ENCODE measurements around the gene PLCL2. TPM values are rescaled to one million over a fixed set of nuclear protein-coding genes. Genes with fewer than 3 reads are reported as not detected.

PLCL2 gene
- total RNA-seq, 1 experiment from 2014 or later = 32.1 TPM

DNA sequence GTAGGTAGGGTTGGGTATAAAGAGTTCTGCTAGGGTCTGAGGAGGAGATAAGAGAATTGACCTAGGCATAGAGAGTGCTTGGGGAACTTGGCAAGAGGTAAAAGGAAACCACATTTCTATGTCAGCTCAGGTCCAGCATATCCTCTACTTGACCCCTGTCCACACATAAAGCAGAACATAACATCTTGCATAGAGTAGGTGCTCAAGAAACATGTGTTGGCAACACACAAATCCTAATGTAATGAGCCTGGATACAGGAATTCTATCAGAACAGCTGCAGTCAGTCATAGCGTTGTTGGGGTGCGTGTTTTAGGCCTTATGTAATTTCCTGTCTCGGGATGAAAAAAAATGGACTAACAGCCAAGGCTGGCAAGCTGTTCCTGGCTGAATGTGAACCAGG lies 35.0 kb upstream of the PLCL2 start:
- DNase-seq = no peak
- no peak overlapping the region for H3K23ac ChIP-seq (ENCODE audit: insufficient read length, low read depth, low read length)
- H4K5ac ChIP-seq (ENCODE audit: insufficient read length, low read depth, low read length) = no peak overlapping the region
- no peaks in the 10 kb centered on the region for H3K9me3 ChIP-seq (ENCODE audit: control insufficient read depth, low read depth, low read length)
- H3K4ac ChIP-seq (ENCODE audit: low read depth, low read length) = no peak overlapping the region
- no peak overlapping the region for H3K27ac ChIP-seq (ENCODE audit: insufficient read length, low read depth, low read length)
- H3K27me3 ChIP-seq (ENCODE audit: insufficient read depth, low read length) = no peaks in the 10 kb centered on the region
- H4K8ac ChIP-seq (replicated peaks; ENCODE audit: insufficient read length, low read depth, low read length) = no peak overlapping the region
- no peak overlapping the region for H2AFZ ChIP-seq (ENCODE audit: low read length)
- Mint-ChIP-seq H3K27ac (no peak overlapping the region; a peak in 1 of 7 replicates), H3K9me3 (no peaks in the 10 kb centered on the region), H3K36me3 (ENCODE audit: insufficient read depth in 1 of 3, low read depth in 3 of 3) (no peaks in the 10 kb centered on the region), H3K4me3 (no peak overlapping the region), H3K27me3 (ENCODE audit: low read depth) (peaks cover 3% of the 10 kb centered on the region; the same call in 1 of the 2 replicates), H3K4me1 (peaks cover 7 to 8% of the 10 kb centered on the region in 2 experiments)
- no CpG with 5 or more reads among the region's 3 CpGs for WGBS (ENCODE audit: extremely low coverage, insufficient read length, low lambda C conversion rate)
- H4K91ac ChIP-seq (ENCODE audit: insufficient read length, low read depth, low read length) = no peak overlapping the region
- H3T11ph ChIP-seq (ENCODE audit: low read length) = no peak overlapping the region
- H2BK12ac ChIP-seq (ENCODE audit: insufficient read length, low read depth, low read length) = no peak overlapping the region
- H4K20me1 ChIP-seq (ENCODE audit: control insufficient read depth, insufficient read depth, insufficient read length) = no peaks in the 10 kb centered on the region
- H2BK120ac ChIP-seq (ENCODE audit: low read depth, low read length, poor library complexity, severe bottlenecking) = no peak overlapping the region
- H3K56ac ChIP-seq (ENCODE audit: insufficient read length, low read depth, low read length) = no peak overlapping the region
- no peaks in the 10 kb centered on the region for H3K23me2 ChIP-seq (ENCODE audit: insufficient read length, low read depth, low read length, poor library complexity, severe bottlenecking)
- no peak overlapping the region for H2BK15ac ChIP-seq (ENCODE audit: low read depth, low read length)
- no peak overlapping the region for H3K14ac ChIP-seq (ENCODE audit: insufficient read depth, low read length)
- no peak overlapping the region for H2BK20ac ChIP-seq (ENCODE audit: low read depth, low read length, poor library complexity, severe bottlenecking)
- peaks cover 2% of the 10 kb centered on the region; the same call in 1 of the 2 replicates for H3K4me1 ChIP-seq (ENCODE audit: insufficient read depth, low read length)
- no peaks in the 10 kb centered on the region for H3K79me2 ChIP-seq (ENCODE audit: insufficient read depth, low read length)
- H3K79me1 ChIP-seq (ENCODE audit: insufficient read depth, low read depth, low read length, poor library complexity, severe bottlenecking) = no peaks in the 10 kb centered on the region
- H2AK5ac ChIP-seq (ENCODE audit: insufficient read length, low read length) = no peak overlapping the region
- no peak overlapping the region for H3K4me2 ChIP-seq (ENCODE audit: insufficient read depth, insufficient read length, low read length)
- H3K18ac ChIP-seq (ENCODE audit: insufficient read length, low read depth, low read length) = peak overlapping the region; percentile 16
- no peak overlapping the region for H2BK5ac ChIP-seq (ENCODE audit: insufficient read length, low read length)
- H3K9ac ChIP-seq (ENCODE audit: extremely low read depth, insufficient read length, low read length) = no peak overlapping the region
- TF ChIP-seq, protein P1, sequence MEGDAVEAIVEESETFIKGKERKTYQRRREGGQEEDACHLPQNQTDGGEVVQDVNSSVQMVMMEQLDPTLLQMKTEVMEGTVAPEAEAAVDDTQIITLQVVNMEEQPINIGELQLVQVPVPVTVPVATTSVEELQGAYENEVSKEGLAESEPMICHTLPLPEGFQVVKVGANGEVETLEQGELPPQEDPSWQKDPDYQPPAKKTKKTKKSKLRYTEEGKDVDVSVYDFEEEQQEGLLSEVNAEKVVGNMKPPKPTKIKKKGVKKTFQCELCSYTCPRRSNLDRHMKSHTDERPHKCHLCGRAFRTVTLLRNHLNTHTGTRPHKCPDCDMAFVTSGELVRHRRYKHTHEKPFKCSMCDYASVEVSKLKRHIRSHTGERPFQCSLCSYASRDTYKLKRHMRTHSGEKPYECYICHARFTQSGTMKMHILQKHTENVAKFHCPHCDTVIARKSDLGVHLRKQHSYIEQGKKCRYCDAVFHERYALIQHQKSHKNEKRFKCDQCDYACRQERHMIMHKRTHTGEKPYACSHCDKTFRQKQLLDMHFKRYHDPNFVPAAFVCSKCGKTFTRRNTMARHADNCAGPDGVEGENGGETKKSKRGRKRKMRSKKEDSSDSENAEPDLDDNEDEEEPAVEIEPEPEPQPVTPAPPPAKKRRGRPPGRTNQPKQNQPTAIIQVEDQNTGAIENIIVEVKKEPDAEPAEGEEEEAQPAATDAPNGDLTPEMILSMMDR (conservative IDR thresholded peaks at IDR 0.05) = no peak
